KG1 (cell line): ENCODE measurements around the gene TMBIM6.
"Not testable (repeated sequence)": the region's sequence is repeated elsewhere in the genome, so short reads cannot be mapped to it uniquely, and the experiment has no call there.

Experiments used
- DNase-seq: peaks from one replicate; lab custom pipeline; 2025; lab: John Stamatoyannopoulos, UW

The TMBIM6 gene

DNA sequence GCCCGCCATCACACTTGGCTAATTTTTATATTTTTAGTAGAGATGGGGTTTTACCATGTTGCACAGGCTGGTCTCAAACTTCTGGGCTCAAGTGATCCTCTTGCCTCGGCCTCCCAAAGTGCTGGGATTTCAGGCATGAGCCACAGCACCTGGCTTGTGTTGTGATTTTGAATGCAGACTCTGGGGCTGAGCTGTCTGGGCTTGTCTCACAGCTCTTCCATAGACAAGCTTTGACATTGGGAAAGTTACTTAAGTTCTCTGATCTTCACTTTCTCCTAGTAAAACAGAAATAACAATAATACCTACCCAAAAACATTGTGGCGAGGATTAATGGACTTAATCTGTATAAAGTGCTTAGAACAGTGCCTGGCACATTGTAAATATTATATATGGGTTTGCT lies 36.0 kb downstream of the TMBIM6 start:
- DNase-seq, result no peak

DNA sequence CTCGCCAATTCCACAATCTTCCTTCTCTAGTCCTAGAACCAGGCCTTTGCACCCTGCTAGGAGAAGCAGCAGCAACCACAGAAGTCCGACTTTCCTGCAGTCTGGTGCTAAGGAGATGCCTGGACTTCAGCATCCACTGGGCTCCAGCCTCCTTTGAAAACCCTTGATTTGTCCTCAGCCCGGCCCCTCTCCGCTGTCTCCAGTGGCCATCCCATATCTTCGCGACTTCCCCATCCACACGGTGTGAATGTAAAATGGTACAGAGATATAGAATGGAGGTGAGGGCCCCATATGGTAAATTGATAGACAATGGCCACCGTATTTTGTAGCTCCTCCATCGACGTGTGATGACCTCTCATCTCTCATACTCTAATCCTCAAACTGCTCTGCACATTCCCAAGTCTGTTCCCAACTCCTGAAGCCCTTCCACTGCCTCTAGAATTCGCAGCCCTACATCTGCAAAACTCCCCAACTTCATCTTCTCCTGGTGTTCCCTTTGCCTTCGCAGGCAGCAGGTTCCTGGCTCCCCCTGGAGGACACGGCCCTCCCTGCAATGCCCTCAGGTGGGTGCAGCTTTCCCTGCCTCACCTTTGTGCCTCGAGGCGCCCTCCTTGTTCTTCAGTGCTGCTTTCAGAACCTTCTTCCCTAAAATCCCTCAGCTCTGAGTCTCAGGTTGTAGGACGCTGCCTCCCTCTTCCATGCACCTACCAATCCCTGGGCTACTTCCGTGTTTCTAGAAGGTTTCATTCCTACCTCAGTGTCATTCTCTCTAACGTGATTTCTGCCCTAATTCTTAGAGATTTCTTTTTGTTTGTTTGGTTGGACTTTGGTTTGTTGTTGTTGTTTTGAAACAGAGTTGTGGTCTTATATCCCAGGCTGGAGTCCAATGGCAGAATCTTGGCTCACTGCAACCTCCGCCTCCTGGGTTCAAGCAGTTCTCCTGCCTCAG lies 36.7 kb downstream of the TMBIM6 start:
- no peak for DNase-seq

DNA sequence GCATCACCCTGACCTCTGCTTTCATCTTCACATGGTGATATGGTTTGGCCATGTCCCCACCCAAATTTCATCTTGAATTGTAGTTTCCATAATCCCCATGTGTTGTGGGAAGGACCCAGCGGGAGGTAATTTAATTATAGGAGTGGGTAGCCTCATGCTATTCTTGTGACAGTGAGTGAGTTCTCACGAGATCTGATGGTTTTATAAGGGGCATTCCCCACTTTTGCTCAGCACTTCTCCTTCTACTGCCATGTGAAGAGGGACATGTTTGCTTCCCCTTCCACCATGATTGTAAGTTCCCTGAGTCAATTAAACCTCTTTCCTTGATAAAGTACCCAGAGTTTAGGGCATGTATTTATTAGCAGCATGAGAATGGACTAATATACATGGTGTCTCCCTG lies 38.2 kb downstream of the TMBIM6 start:
- no peak for DNase-seq

DNA sequence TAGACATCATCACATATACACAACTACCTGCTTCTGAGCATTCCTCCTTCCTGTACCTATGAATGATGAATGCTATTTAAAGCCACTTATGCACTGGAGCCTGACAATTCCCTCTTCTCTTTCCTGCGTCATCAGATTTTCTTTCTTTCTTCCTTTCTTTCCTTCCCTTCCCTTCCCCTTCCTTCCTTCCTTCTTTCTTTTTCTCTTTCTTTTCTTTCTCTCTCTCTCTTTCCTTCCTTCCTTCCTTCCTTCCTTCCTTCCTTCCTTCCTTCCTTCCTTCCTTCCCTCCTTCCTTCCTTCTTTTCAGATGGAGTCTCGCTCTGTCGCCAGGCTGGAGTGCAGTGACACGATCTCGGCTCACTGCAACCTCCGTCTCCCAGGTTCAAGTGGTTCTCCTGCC lies 39.6 kb downstream of the TMBIM6 start:
- DNase-seq, result not testable (repeated sequence)

DNA sequence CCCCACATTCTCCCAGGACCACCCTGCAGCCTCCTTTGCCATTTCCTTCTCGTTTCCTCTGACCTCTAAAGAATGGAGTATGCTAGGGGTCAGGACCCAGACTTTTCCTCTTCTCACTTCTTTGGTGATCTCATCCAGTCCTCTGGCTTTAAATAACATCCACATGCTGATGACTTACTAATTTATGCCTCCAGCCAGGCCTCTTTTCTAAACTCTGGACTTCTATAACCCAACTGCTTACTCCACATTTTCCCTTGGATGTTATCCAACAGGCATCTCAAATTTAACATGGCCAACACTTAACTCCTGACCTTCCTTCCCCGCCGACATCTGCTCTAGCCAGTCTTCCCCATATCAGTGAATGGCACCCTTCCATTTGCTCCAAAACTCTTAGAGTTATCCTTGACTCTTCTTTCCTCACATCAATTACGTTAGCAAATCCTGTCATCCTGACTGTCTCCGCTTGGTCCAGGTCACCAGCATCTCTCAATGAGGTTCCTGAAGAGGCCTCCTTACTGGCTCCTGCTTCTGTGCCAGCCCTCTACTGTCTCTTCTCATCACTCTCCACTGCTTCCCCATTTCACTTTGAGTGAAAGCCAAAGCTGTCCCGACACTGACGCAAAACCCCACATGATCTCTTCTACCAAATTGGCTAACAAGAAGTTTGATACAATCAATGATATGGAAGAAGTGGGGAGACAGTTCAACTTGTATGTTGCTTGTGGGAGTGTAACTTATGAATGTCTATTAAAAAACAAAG lies 42.7 kb downstream of the TMBIM6 start:
- no peak for DNase-seq

DNA sequence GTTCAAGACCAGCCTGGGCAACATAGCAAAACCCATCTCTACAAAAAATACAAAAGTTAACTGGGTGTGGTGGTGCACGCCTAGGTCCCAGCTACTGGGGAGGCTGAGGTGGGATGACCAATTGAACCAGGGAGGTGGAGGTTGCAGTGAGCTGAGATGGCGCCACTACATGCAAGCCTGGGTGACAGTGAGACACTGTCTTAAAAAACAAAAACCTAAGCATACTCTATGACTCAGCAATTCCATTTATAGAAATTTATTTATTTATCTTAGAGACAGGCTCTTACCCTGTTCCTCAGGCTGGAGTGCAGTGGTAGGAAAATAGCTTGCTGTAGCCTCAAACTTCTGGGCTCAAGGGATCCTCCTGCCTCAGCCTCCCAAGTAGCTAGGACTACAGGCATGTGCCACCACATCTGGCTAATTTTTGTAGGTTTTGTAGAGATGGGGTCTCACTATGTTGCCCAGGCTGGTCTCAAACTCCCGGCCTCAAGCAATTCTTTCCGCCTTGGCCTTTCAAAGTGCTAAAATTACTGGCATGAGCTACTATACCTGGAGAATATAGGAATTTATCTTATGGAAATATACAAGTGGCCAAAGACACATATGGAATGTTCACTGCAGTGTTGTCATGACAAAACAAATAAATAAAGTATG lies 43.5 kb downstream of the TMBIM6 start:
- DNase-seq, result no peak

DNA sequence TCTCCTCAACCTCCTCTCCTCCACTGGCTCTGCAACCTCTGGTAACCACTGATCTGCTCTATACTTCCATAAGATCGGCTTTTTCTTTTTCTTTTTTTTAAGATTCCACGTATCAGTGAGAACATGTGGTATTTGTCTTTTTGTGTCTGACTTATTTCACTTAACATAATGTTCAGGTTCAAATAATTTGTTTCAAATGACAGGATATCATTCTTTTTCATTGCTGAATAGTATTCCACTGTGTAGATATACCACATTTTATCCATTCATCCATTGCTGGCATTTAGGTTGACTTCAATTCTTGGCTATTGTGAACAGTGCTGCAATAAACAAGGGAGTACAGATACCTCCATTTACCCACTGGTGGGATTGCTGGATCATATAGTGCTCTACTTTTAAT lies 46.3 kb downstream of the TMBIM6 start:
- DNase-seq, result no peak

DNA sequence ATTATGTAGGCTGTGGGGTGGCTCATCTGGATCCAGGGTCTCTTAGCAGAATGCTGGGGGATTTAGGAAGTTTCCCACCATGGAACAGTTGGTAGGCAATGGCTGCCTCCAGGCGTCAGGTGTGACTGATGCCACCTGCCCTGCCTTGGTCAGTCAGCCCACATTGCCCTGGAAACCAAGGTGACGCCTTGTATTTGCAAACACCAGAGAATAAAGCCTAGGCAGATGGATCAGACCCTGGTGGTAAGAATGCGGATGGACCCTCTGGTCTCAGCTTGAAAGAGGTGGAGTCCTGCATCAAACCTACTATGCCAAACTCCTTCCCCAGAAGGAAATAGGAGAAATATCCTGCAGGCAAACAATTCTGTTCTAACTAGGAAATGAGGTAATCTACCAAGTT lies 48.6 kb downstream of the TMBIM6 start:
- DNase-seq, result no peak

DNA sequence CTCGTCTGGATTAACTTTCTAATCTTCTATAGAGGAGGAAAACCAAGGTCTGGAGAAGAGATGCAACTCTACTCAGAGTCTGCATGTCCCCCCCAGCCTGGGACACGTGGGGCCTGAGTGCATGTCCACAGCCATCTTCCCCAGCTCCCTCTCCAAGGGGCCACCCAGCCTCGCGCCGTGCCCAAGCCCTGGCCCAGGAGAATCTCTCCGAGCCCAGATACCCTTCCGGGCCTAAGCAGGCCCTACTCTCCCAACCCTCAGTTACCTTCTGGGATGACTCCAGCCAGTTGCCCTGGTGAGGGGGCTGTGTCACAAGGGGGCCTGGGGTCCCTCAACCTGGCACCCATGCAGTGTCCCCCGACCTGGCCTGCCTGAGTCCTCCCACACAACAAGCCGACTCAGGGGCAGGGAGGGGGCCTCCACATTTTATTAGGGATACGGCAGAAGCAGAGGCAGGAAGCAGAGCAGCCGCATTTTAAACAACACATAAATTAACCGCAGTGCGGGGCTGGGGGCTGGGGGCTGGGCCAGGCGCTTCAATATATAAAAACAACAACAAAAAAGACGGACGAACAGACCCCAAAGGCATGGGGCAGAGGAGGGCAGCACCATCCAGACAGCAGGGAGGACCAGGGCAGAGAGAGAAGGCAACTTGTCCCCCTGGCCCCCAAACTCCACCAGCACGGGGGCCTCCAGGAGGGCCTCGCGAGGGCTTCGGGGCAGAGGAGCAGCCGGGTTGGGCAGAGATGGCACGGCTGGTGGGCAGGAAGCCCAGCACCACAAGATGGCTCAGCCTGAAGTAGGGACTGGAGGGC lies 49.6 kb downstream of the TMBIM6 start:
- DNase-seq, result no peak

DNA sequence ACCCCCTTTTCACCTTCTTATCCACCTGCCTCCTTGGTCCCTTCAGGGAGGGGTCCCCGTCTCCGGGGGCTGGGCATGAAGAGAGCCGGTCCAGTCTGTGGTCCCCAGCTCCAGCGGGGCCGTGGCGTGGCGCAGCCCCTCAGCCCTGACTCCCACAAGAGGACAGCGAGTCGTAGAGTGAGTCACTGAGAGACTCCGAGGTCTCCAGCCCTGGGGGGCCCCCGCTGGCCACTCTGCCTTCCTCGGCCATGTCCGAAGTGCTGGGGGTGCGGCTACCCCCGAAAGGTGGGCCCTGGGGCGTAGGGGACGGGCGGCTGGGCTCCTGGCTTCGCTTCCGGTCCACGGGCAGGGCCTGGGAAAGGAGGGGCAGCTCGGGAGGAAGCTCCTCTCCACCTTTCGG lies 50.3 kb downstream of the TMBIM6 start:
- DNase-seq, result no peak

DNA sequence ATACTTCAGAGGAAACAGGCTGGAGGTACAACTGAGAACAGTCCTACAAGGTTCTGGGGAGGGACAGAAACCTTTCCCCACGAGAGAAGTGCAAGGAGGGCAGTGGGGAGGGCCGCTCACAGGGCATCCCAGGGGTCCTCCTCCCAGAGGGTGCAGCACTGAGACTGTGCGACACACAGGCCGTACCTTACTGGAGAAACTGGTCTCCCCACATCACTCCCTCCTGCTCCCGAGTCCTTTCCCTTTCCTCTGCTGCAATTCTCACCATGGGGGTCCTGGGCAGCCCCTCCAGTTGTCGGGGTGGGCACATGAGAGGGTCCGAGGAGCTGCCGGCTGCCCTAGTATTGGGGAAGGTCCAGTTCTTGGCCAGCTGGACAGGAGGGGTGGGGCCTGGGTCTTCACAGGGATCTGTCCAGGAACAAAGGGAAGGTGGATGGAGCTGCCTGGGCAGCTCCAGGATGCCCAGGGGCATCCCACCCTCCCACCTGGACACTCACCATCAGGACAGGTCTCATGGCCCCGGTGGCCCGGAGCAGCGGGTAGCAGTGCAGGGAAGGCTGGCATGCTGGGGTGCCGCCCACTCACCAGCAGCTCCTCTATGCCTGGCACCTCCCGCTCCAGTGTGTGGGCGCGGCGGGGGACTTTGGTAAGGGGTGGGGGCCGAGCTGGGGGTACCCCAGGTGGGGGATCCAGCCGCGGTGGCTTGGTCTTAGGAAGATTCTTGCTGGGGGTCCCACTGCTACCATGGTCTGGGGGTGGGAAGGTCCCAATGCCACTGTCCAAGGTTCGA lies 51.0 kb downstream of the TMBIM6 start:
- DNase-seq, result no peak

DNA sequence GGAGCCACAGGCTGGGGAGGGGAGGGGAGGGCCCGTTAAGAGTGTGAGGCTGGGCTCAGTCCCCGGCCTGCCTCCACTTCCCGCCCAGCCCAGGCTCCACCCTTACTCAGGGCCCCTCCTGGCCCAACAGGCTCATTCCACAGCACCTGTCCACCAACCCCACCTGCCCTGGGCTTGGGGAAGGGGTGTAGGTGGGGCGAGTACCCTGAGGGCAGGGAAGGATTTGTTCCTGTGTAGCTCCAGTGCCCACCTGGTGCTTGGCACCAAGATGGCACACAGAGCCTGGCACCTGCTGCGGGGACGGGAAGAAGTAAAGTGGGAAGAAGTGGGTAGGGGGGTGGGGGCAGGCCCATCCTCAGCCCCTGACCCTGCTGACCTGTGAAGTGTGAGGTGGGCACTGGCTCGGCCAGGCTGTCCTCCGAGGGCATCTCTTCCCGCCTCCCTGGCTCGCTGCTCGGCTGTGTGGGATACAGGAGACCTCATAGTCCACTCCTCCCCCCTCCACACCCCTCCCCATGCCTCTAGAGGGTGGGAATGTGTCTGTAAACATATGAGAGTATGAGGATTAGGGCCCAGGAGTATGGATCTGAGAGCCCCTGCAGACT lies 51.7 kb downstream of the TMBIM6 start:
- DNase-seq, result no peak

DNA sequence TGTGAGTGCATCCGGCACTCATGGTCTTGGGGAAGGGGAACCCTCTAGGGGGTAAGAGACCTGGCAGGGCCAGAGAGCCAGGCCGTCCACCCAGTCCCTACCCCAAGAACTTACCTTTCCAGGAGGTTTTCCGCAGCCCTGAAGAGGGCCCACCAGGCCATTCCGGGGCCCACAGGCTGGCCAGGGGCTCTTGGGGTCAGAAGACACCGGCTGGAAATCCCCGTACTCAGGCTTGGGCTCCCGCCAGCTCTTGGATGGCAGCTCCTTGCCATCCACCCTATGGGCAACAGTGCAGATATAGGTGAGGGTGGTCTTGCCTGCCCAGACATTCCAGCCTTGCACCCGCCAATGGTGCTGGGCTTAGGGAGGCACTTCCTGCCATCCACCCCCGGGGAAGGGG lies 52.3 kb downstream of the TMBIM6 start:
- no peak for DNase-seq

DNA sequence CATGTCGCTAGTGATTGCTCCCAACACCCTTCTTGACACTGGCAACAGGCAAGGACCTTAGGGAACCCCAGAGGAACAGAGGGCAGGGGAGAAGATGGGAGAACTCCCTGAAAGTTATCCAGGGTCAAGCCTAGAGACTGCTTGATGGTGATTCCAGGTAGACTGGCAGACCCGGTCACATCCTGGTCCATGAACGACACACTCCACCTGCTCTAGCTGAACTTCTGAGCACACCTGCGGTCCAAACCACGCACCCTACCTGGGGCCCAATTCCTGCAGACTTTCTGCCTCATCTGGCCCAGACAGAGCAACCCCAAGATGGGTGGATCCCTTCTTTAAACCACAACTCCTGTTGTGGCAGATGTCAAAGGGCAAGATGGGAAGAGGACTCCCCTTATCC lies 52.7 kb downstream of the TMBIM6 start:
- DNase-seq, result no peak

DNA sequence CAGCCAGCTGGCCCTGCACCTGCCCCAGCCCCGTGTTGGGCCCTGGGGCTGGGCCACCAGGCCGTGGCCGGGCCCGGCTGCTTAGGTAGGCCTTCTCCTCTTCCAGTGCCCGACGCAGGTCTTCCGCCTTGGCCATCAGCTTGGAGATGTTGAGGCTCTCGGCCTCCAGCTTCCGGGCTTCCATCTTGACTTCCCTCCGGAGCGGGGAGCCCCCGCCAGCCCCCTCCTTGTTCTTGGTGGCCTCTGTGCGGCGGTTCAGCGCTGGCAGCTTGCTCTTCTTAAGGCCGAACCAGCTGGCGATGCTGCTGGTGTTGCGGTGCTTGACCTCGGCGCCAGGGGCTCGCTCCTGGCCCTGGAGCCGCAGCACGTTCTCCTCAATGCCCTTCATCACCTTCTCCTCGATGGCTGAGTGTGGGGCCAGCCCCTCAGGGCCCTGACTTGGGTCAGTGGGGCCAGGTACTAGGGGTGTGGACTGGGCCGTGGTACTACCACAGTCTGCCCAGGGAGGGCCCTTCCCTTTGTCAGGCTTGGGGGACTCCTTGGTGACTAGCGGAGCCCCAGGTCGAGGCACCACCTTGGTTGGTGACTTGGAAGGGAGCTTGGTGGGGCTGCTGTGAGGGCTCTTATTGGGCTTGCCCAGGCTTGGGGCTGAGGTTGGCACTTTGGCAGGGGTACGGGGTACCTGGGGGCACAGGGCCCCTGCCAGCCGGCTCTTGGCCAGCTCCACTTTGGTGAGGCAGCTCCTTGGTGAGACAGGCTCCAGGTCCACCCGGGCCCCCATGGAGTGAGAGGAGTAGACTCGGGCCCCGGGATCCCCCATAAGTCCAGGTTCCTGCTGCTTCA lies 53.7 kb downstream of the TMBIM6 start:
- DNase-seq, result no peak

DNA sequence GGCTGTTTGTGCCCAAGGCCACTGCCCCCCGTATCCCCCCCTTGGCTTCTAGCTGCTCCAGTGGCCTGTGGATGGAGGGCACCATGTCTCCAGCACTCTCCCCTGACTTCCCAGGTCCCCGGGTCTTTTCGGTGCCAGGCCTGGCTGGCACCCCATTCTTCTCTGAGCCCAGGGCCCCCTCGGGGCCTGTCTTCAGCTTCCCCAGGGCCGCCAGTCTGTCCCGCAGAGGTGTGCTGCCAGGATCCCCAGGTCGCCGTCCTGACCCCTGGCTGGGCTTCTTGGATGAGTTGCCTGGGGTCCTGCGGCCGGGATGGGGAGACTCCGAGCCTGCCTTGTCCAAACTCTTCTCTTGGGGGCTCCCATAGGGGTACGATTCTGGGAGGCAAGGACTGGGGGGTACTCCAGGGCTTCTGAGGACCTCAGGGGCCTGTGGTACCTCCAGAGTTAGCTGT lies 54.3 kb downstream of the TMBIM6 start:
- DNase-seq, result no peak

DNA sequence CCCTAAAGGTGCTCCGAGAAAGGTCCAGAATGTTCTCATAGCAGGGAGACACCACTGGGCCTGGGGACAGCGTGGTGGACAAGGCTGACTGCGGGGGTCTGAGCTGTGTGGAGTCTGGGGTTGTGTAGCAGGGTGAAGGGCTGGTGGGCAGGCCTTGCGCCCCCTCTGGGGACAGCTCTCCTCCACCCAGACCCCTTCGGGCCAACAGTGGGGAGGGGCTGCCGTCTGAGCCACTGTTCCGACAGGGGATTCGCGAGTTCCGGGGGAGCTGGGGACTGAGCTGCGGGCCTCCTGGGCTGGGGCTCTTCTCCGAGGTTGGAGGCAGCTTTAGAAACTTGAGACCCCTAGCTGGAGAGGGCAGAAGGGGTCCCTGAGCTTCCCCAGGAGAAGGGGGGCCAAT lies 54.8 kb downstream of the TMBIM6 start:
- no peak for DNase-seq

DNA sequence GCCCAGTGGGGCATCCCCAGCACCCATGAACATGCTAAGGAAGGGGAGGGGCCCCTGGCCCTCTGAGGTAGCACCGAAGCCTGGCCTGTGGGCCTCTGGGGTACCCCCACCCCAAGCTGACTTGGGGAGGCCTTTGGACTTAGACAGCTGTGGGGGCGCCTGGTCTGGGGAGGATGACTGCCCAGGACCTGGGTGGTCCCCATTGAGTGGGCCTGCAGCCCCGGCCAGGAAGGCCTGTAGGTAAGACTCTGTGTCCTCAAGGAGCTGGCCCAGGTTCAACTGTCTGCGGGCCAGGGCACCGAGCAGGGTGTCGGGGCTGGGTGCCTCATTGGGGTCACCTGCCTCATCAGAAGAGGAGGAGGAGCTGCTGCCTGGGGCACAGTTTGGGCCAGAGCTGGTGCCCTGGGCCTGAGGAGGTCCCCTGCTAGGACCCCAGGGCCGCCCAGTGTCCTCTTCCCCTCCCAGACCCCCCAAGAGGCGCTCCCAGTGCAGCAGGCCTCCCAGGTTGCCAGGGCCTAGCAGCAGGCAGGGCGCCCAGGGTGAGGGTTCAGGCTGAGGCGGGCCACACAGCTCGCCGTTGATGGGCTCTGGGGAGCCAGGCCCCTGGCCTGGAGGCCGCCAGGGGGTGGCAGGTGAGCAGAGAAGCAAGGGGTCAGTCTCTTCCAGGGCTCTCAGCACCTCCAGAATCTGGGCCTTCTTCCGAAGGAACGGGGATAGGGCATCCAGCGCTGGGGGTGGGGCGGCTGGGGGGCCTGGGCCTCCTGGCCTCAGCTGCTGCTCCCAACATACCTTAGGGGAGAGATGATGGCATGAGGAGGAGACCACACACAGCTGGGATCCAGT lies 55.5 kb downstream of the TMBIM6 start:
- no peak for DNase-seq

DNA sequence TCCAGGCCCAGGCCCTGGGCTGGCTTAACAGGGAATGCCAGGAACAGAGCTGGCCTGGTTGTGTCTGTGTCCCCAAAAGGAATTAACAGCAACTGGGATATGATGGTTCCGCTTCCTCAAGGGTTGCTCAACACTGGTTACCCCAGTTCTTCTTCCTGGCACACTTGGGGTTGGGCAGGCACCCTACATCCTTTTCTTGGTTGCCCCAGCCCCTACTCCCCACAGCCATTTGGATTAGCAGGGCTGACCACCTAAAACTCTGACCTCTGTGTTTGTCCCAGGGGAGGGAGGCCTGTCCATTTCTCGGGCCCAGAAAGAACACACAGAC lies 56.1 kb downstream of the TMBIM6 start:
- no peak for DNase-seq
